ENCODE data around the gene PM20D1. TPM values are rescaled to one million over a fixed set of nuclear protein-coding genes. Genes with fewer than 3 reads are reported as not detected.

PM20D1 gene
- polyA plus RNA-seq, 1 donor from 2014 or later: not detected

- no peak overlapping the region for H2AFZ ChIP-seq (ENCODE audit: low read depth, low read length)
- TF ChIP-seq SMC3 (conservative IDR thresholded peaks at IDR 0.05; ENCODE audit: poor library complexity): no peak
- TF ChIP-seq RAD21 (conservative IDR thresholded peaks at IDR 0.05): no peak
- TF ChIP-seq TAF1 (IDR thresholded peaks at IDR 0.05; ENCODE audit: low read depth): no peak
- TF ChIP-seq CTCF (IDR thresholded peaks at IDR 0.05; ENCODE audit: poor library complexity, severe bottlenecking): no peak
- no peak for TF ChIP-seq MXI1 (conservative IDR thresholded peaks at IDR 0.05; ENCODE audit: poor library complexity, severe bottlenecking)
- TF ChIP-seq EZH2 (IDR thresholded peaks at IDR 0.05; ENCODE audit: borderline replicate concordance, insufficient read depth, low read length, poor library complexity, severe bottlenecking): no peak
- no peak for TF ChIP-seq POLR2AphosphoS5 (IDR thresholded peaks at IDR 0.05)
- TF ChIP-seq EP300 (conservative IDR thresholded peaks at IDR 0.05; ENCODE audit: poor library complexity, severe bottlenecking): no peak
- TF ChIP-seq REST (IDR thresholded peaks at IDR 0.05; ENCODE audit: borderline replicate concordance): no peak
- H3K27ac ChIP-seq (ENCODE audit: low read length): no peak overlapping the region
- no peaks in the 10 kb centered on the region for H3K9me2 ChIP-seq (ENCODE audit: insufficient read depth, low read length)
- H4K20me1 ChIP-seq (ENCODE audit: insufficient read depth): no peaks in the 10 kb centered on the region
- H3K27me3 ChIP-seq (ENCODE audit: insufficient read depth, low read depth, low read length): no peaks in the 10 kb centered on the region
- no peak overlapping the region for H3K9ac ChIP-seq (ENCODE audit: low read length)
- H3K79me2 ChIP-seq (replicated peaks; ENCODE audit: insufficient read depth, low read length): no peaks in the 10 kb centered on the region
- H3K4me2 ChIP-seq (ENCODE audit: low read length): no peak overlapping the region
- H3K36me3 ChIP-seq (ENCODE audit: insufficient read depth, low read length): no peaks in the 10 kb centered on the region
- no peak overlapping the region for H3K4me3 ChIP-seq (ENCODE audit: low read length)
- H3K9me3 ChIP-seq (ENCODE audit: low read length): no peaks in the 10 kb centered on the region
- no peaks in the 10 kb centered on the region for H3F3A ChIP-seq (ENCODE audit: insufficient read depth, low read length, poor library complexity, severe bottlenecking)
Observed at GRCh38 chr1:205840146-205840923, 9.6 kb downstream of the PM20D1 start.

DNA sequence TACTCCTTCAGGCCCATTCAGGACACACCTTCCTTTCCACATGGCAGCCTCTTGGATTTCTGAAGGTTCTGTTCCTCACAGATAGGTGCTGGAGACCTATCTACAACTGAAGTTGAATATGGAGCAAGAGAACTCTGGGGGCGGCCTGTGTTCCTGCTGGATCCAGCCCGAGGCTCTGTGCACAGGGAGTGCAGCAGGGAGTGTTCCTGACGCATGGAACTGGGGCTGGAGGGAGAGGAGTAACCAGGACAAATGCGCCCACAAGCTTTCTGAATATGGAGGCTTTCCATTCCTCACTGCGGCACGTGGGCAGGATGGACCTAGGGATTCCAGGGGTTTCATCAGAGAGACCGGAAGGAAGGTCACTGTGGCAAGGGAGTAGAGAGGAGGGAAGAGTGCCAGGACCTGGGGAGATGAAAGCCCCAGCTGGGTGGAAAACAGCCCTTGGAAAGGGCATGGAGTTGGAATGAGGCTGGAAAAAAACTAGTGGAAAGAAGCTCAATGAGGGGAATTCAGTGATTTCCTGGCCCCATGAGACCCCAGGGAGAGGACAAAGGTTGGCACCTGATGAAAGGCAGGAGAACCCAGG lies 12.5 kb downstream of the PM20D1 start:
- no peaks in the 10 kb centered on the region for H3K36me3 ChIP-seq (ENCODE audit: insufficient read depth, low read length)
- H3K9me3 ChIP-seq (ENCODE audit: low read length): no peaks in the 10 kb centered on the region
- no peaks in the 10 kb centered on the region for H3F3A ChIP-seq (ENCODE audit: insufficient read depth, low read length, poor library complexity, severe bottlenecking)
- H3K4me3 ChIP-seq (ENCODE audit: low read length): no peak overlapping the region
- H2AFZ ChIP-seq (ENCODE audit: low read depth, low read length): no peak overlapping the region
- H3K9me2 ChIP-seq (ENCODE audit: insufficient read depth, low read length): no peaks in the 10 kb centered on the region
- no peaks in the 10 kb centered on the region for H3K79me2 ChIP-seq (replicated peaks; ENCODE audit: insufficient read depth, low read length)
- H3K9ac ChIP-seq (ENCODE audit: low read length): no peak overlapping the region
- no peak overlapping the region for H3K4me2 ChIP-seq (ENCODE audit: low read length)
- TF ChIP-seq RAD21 (conservative IDR thresholded peaks at IDR 0.05): no peak
- TF ChIP-seq TAF1 (IDR thresholded peaks at IDR 0.05; ENCODE audit: low read depth): no peak
- no peak for TF ChIP-seq SMC3 (conservative IDR thresholded peaks at IDR 0.05; ENCODE audit: poor library complexity)
- TF ChIP-seq EZH2 (IDR thresholded peaks at IDR 0.05; ENCODE audit: borderline replicate concordance, insufficient read depth, low read length, poor library complexity, severe bottlenecking): no peak
- no peaks in the 10 kb centered on the region for H4K20me1 ChIP-seq (ENCODE audit: insufficient read depth)
- H3K27ac ChIP-seq (ENCODE audit: low read length): no peak overlapping the region
- H3K27me3 ChIP-seq (ENCODE audit: insufficient read depth, low read depth, low read length): no peaks in the 10 kb centered on the region

All from neural cell (in vitro differentiated cells).